PC-3 (cell line): ENCODE measurements around the gene NAA10. TPM values are rescaled to one million over a fixed set of nuclear protein-coding genes. Genes with fewer than 3 reads are reported as not detected.
A peak's percentile ranks its signal among the peaks of the same experiment; 100 is the strongest.

Experiments
- ATAC-seq: fragments of 200-7000 bp; cut with Tn5 transposase; 2 replicates; pipeline ENCODE4 v1.9.1; 2020; ENCODE audit warnings: mild to moderate bottlenecking, moderate library complexity
- BruUV-seq: library from RNA; stranded (reverse); fragments of 400-500 nt; replicated peaks from 2 replicates; lab custom pipeline; 2021; lab: Mats Ljungman, UMichigan
- CTCF ChIA-PET: fragments of 300-600 bp; sonication (Branson Sonifier 250); formaldehyde crosslinking; loops from one replicate; lab custom pipeline; 2022; ENCODE audit warnings: antibody characterized with exemption; lab: Charles Lee
- POLR2A ChIA-PET: fragments of 300-600 bp; sonication (Branson Sonifier 250); formaldehyde crosslinking; loops from one replicate; lab custom pipeline; 2022; ENCODE audit warnings: antibody characterized with exemption; ENCODE audit not compliant: unreplicated experiment; lab: Charles Lee
- DNase-seq: peaks from one replicate; pipeline ENCODE4 v3.0.0-alpha.2; 2015
- H2AFZ ChIP-seq: fragments of 300-600 bp; sonication (generic); 2 replicates; pipeline ENCODE4 v1.6.0; 2016; ENCODE audit warnings: antibody characterized with exemption, low read length
- H3F3A ChIP-seq: fragments of 300-600 bp; sonication (generic); one replicate; pipeline ENCODE4 v1.6.0; 2017; ENCODE audit warnings: antibody characterized with exemption, low read length, control low read depth, mild to moderate bottlenecking; ENCODE audit not compliant: unreplicated experiment
- H3K27ac ChIP-seq: fragments of 300-600 bp; sonication (generic); 2 replicates; pipeline ENCODE4 v1.5.1; 2016; ENCODE audit warnings: mild to moderate bottlenecking, low read length
- H3K27me3 ChIP-seq: fragments of 300-600 bp; sonication (generic); 2 replicates; pipeline ENCODE4 v1.6.1; 2016; ENCODE audit warnings: low read length, mixed read lengths
- H3K36me3 ChIP-seq: fragments of 300-600 bp; sonication (generic); 2 replicates; pipeline ENCODE4 v1.6.1; 2016; ENCODE audit warnings: low read depth, mixed run types, low read length, mixed read lengths
- H3K4me1 ChIP-seq: fragments of 300-600 bp; sonication (generic); 2 replicates; pipeline ENCODE4 v1.5.1; 2016; ENCODE audit warnings: low read length; ENCODE audit not compliant: insufficient read depth
- H3K4me2 ChIP-seq: fragments of 300-600 bp; sonication (generic); 2 replicates; pipeline ENCODE4 v1.6.0; 2016; ENCODE audit warnings: low read length
- H3K4me3 ChIP-seq: fragments of 300-600 bp; sonication (generic); 2 replicates; pipeline ENCODE4 v1.5.1; 2016; ENCODE audit warnings: mild to moderate bottlenecking, low read length, mixed read lengths
- H3K79me2 ChIP-seq: fragments of 300-600 bp; sonication (generic); 2 replicates; pipeline ENCODE4 v1.6.1; 2017; ENCODE audit warnings: low read length, mixed read lengths
- H3K9ac ChIP-seq: fragments of 300-600 bp; sonication (generic); 2 replicates; pipeline ENCODE4 v1.6.0; 2016; ENCODE audit warnings: mild to moderate bottlenecking, low read length
- H3K9me2 ChIP-seq: fragments of 300-600 bp; sonication (generic); replicated peaks from 2 replicates; pipeline ENCODE4 v1.6.1; 2016; ENCODE audit warnings: mixed run types, low read length, mixed read lengths
- H3K9me3 ChIP-seq: fragments of 300-600 bp; sonication (generic); 2 replicates; pipeline ENCODE4 v1.6.1; 2016; ENCODE audit warnings: low read length, mixed read lengths
- H4K20me1 ChIP-seq: fragments of 300-600 bp; sonication (generic); 2 replicates; pipeline ENCODE4 v1.6.1; 2016; ENCODE audit warnings: low read length, mixed read lengths
- CTCF ChIP-seq: fragments of 300-600 bp; sonication (generic); conservative IDR thresholded peaks from 2 replicates; pipeline ENCODE4 v1.5.1; 2017; ENCODE audit warnings: antibody characterized with exemption, low read depth, mild to moderate bottlenecking, low read length
- EZH2 ChIP-seq: fragments of 300-600 bp; sonication (generic); IDR thresholded peaks from one replicate; pipeline ENCODE4 v1.6.1; 2017; ENCODE audit warnings: antibody characterized with exemption, mild to moderate bottlenecking, low read length; ENCODE audit not compliant: unreplicated experiment
- EZH2phosphoT487 ChIP-seq: fragments of 300-600 bp; sonication (generic); IDR thresholded peaks from 2 replicates; pipeline ENCODE4 v1.6.1; 2018; ENCODE audit warnings: mild to moderate bottlenecking, antibody characterized with exemption, low read length, borderline replicate concordance
- intact Hi-C: fragments of 100-400 bp; cut with micrococcal nuclease; formaldehyde crosslinking; loops from 2 replicates; pipeline ENCODE4 v1.9.0; 2023
- total RNA-seq: library from RNA; depleted of rRNA; stranded (reverse); fragments of >200 nt; gene quantifications from 2 replicates; pipeline ENCODE4 v1.2.3, GENCODE V29; 2014

The NAA10 gene
- total RNA-seq, 1 experiment from 2014 or later = 172 TPM

GRCh38 chrX:153967536-153968224, 32.8 kb upstream of the NAA10 start:
- no peak for DNase-seq
- Histone ChIP-seq H3K9me3 (no peaks in the 10 kb centered on the region), H3K79me2 (peaks cover 85% of the 10 kb centered on the region), H3K27me3 (no peaks in the 10 kb centered on the region), H3K4me3 (peak overlapping the region; percentile 99), H3K4me1 (peaks cover 17% of the 10 kb centered on the region), H3K9me2 (no peaks in the 10 kb centered on the region), H3K27ac (no peak overlapping the region), H3K36me3 (peaks cover 4% of the 10 kb centered on the region; the same call in 1 of the 2 replicates), H3F3A (no peaks in the 10 kb centered on the region), H4K20me1 (peaks cover 38% of the 10 kb centered on the region), H3K9ac (no peak overlapping the region), H2AFZ (no peak overlapping the region), H3K4me2 (peak overlapping the region; percentile 87)
- no TSS peak for BruUV-seq
- ChIA-PET POLR2A (no interaction called here), CTCF (interaction anchor here (0.6 to 1.6 kb wide), 2 partner anchors 39 to 407 kb away, joined by 3 to 5 read pairs; partner anchors contain the start of gene FLNA)
- intact Hi-C loops = no loop called here
- no peak for ATAC-seq
- TF ChIP-seq EZH2 = no peak
- no peak for TF ChIP-seq EZH2phosphoT487
- no peak for TF ChIP-seq CTCF

- Histone ChIP-seq H3K9me3 (no peaks in the 10 kb centered on the region), H3K4me1 (peaks cover 17% of the 10 kb centered on the region), H3K4me2 (peak overlapping the region; percentile 87), H3K27ac (no peak overlapping the region), H4K20me1 (peaks cover 38% of the 10 kb centered on the region), H2AFZ (no peak overlapping the region), H3K27me3 (no peaks in the 10 kb centered on the region), H3K9ac (no peak overlapping the region), H3K9me2 (no peaks in the 10 kb centered on the region), H3F3A (no peaks in the 10 kb centered on the region), H3K36me3 (peaks cover 10% of the 10 kb centered on the region; the same call in 1 of the 2 replicates), H3K79me2 (peaks cover 85% of the 10 kb centered on the region), H3K4me3 (no peak overlapping the region)
- BruUV-seq = no TSS peak
- TF ChIP-seq EZH2phosphoT487 = no peak
- no peak for TF ChIP-seq CTCF
- TF ChIP-seq EZH2 = no peak
- ATAC-seq = no peak
- POLR2A ChIA-PET = no interaction called here
- intact Hi-C loops = no loop called here
- CTCF ChIA-PET = interaction anchor here (1.6 kb wide), 1 partner anchor 39 kb away, joined by 5 read pairs; no protein-coding TSS in a partner anchor
- no peak for DNase-seq
Measured at GRCh38 chrX:153966841-153967535, 32.2 kb upstream of the NAA10 start.
